Endothelial cell of umbilical vein (primary cell): ENCODE results near the gene SH3BP4. TPM values are rescaled to one million over a fixed set of nuclear protein-coding genes. Genes with fewer than 3 reads are reported as not detected.

Experiments
- BruUV-seq: library from RNA; stranded (reverse); fragments of 400-500 nt; replicated peaks from 2 replicates; lab custom pipeline; 2021; lab: Mats Ljungman, UMichigan
- CTCF ChIA-PET: fragments of 300-600, 350-600 bp; sonication (Branson Sonifier 250); formaldehyde crosslinking; loops from one replicate; lab custom pipeline; 2021; ENCODE audit warnings: antibody characterized with exemption, inconsistent platforms; lab: Charles Lee
- POLR2A ChIA-PET: fragments of 300-600, 350-600 bp; sonication (Branson Sonifier 250); formaldehyde crosslinking; loops from one replicate; lab custom pipeline; 2021; ENCODE audit warnings: antibody characterized with exemption, inconsistent platforms; lab: Charles Lee
- DNase-seq: peaks from one replicate; pipeline ENCODE4 v3.0.0-alpha.2; 2011; ENCODE audit warnings: low read depth, low spot score
- FAIRE-seq: peaks from 2 replicates; lab custom pipeline; 2011; peaks lifted over from hg19 to GRCh38; lab: Jason Lieb, UNC
- H2AFZ ChIP-seq: 2 replicates; pipeline ENCODE4 v1.6.0; 2012; ENCODE audit warnings: low read depth, low read length, control low read depth, inconsistent platforms
- H3K27ac ChIP-seq: 2 replicates; pipeline ENCODE4 v1.5.1; 2011; ENCODE audit warnings: low read depth, mild to moderate bottlenecking, control low read depth, low read length, moderate library complexity; ENCODE audit not compliant: insufficient read depth
- H3K27me3 ChIP-seq, 2 experiments: 2 replicates each; pipeline versions ENCODE4 v1.6.0 to v1.6.1; 2011; ENCODE audit warnings: low read length in 2 of 2, mixed read lengths in 1 of 2; ENCODE audit not compliant: control insufficient read depth in 2 of 2, insufficient read depth in 2 of 2
- H3K36me3 ChIP-seq, 2 experiments: 2 replicates in 1 of 2; 3 replicates in 1 of 2; pipeline ENCODE4 v1.5.1; 2011; ENCODE audit warnings: low read length in 2 of 2, mild to moderate bottlenecking in 1 of 2, moderate library complexity in 1 of 2; ENCODE audit not compliant: control insufficient read depth in 2 of 2, insufficient read depth in 2 of 2; ENCODE audit errors: extremely low read depth in 1 of 2
- H3K4me1 ChIP-seq: 3 replicates; pipeline ENCODE4 v1.5.1; 2011; ENCODE audit warnings: mild to moderate bottlenecking, low read length; ENCODE audit not compliant: control insufficient read depth, insufficient read depth; ENCODE audit errors: extremely low read depth
- H3K4me2 ChIP-seq: 2 replicates; pipeline ENCODE4 v1.6.1; 2011; ENCODE audit warnings: low read length, control low read depth, mixed read lengths; ENCODE audit not compliant: insufficient read depth
- H3K4me3 ChIP-seq, 3 experiments: fragments of 200-600 bp in 1 of 3; sonication (generic), shearing (Covaris generic) in 1 of 3; replicated peaks in 1 of 3; 2 replicates each; pipeline ENCODE4 v1.5.1; 2011 to 2016; ENCODE audit warnings: control low read depth in 3 of 3, low read length in 3 of 3, mild to moderate bottlenecking in 2 of 3, inconsistent platforms in 1 of 3, low read depth in 1 of 3, moderate library complexity in 1 of 3; ENCODE audit not compliant: insufficient read depth in 1 of 3
- H3K79me2 ChIP-seq: 2 replicates; pipeline ENCODE4 v1.6.0; 2012; ENCODE audit warnings: low read length, inconsistent platforms; ENCODE audit not compliant: control insufficient read depth, insufficient read depth
- H3K9ac ChIP-seq: replicated peaks from 2 replicates; pipeline ENCODE3; 2011; ENCODE audit warnings: low read length, control low read depth; ENCODE audit not compliant: insufficient read depth; ENCODE audit errors: extremely low read depth
- H3K9me1 ChIP-seq: replicated peaks from 3 replicates; pipeline ENCODE4 v1.6.0; 2011; ENCODE audit warnings: mild to moderate bottlenecking, low read length; ENCODE audit not compliant: control insufficient read depth, insufficient read depth; ENCODE audit errors: extremely low read depth
- H3K9me3 ChIP-seq: replicated peaks from 2 replicates; pipeline ENCODE4 v1.5.1; 2012; ENCODE audit warnings: low read length, inconsistent platforms; ENCODE audit not compliant: control insufficient read depth, insufficient read depth
- H4K20me1 ChIP-seq: replicated peaks from 2 replicates; pipeline ENCODE3; 2011; ENCODE audit warnings: mild to moderate bottlenecking, low read length; ENCODE audit not compliant: control insufficient read depth, insufficient read depth; ENCODE audit errors: extremely low read depth
- CTCF ChIP-seq, 2 donors: IDR thresholded peaks; 1 replicate in 1 of 2; 2 replicates in 1 of 2; pipeline ENCODE4 v1.5.1; 2011; ENCODE audit warnings: low read length in 2 of 2, mild to moderate bottlenecking in 2 of 2, moderate library complexity in 2 of 2, control low read depth in 1 of 2, inconsistent platforms in 1 of 2, low read depth in 1 of 2; ENCODE audit not compliant: insufficient read depth in 1 of 2; ENCODE audit errors: extremely low read depth in 1 of 2
- EZH2 ChIP-seq: IDR thresholded peaks from 2 replicates; pipeline ENCODE4 v1.6.1; 2012; ENCODE audit warnings: borderline replicate concordance, low read depth, mild to moderate bottlenecking, moderate library complexity, low read length, inconsistent platforms; ENCODE audit not compliant: severe bottlenecking
- FOS ChIP-seq: IDR thresholded peaks from 2 replicates; pipeline ENCODE4 v1.6.1; 2011; ENCODE audit warnings: mild to moderate bottlenecking, low read length, moderate library complexity, borderline replicate concordance; ENCODE audit not compliant: insufficient read depth
- GATA2 ChIP-seq: IDR thresholded peaks from 2 replicates; pipeline ENCODE4 v1.7.0; 2011; ENCODE audit warnings: low read depth, mild to moderate bottlenecking, moderate library complexity, mixed read lengths, low read length; ENCODE audit not compliant: insufficient read length, insufficient read depth
- JUN ChIP-seq: IDR thresholded peaks from 2 replicates; pipeline ENCODE4 v1.6.1; 2011; ENCODE audit warnings: borderline replicate concordance, low read depth; ENCODE audit not compliant: insufficient read length, insufficient read depth
- MAX ChIP-seq: IDR thresholded peaks from 2 replicates; pipeline ENCODE4 v1.6.1; 2011; ENCODE audit not compliant: insufficient read depth, insufficient read length
- MYC ChIP-seq: IDR thresholded peaks from one replicate; pipeline ENCODE4 v1.6.1; 2011; ENCODE audit warnings: mild to moderate bottlenecking, low read depth, low read length
- POLR2A ChIP-seq: IDR thresholded peaks from 2 replicates; pipeline ENCODE4 v1.6.1; 2012; ENCODE audit warnings: low read depth, mild to moderate bottlenecking, control low read depth, low read length
- POLR2AphosphoS5 ChIP-seq: IDR thresholded peaks from 2 replicates; pipeline ENCODE4 v1.6.1; 2012; ENCODE audit warnings: low read depth, mild to moderate bottlenecking, control low read depth, low read length, moderate library complexity; ENCODE audit not compliant: insufficient read depth
- dilution Hi-C: fragments of 300-500 bp; cut with MboI; formaldehyde crosslinking; loops from one replicate; pipeline ENCODE4 v1.15.0; 2019; ENCODE audit warnings: low sequenced_read_pairs; ENCODE audit not compliant: extremely low pct_ligation_motif_present
- intact Hi-C: fragments of 100-400 bp; cut with micrococcal nuclease; formaldehyde crosslinking; loops from one replicate; pipeline ENCODE4 v1.10.0; 2022
- polyA plus RNA-seq, 4 experiments: library from polyadenylated mRNA; depleted of rRNA in 3 of 4; stranded (reverse) in 3 of 4; unstranded in 1 of 4; fragments of >200 nt; gene quantifications; 2 replicates each; pipeline versions ENCODE4 v1.2.1 to v1.2.3, GENCODE V29; 2011 to 2012; ENCODE audit warnings: missing spikeins in 1 of 4
- total RNA-seq: library from RNA; stranded (reverse); gene quantifications from 2 replicates; pipeline ENCODE4 v1.2.3, GENCODE V29; 2021

The SH3BP4 gene
- total and polyA plus RNA-seq, 2 donors (not counting 3 experiments of a cell fraction or from before 2014, with no cell fraction given), result 85.2 to 100.0 TPM

- Histone ChIP-seq H3K4me2 (no peak overlapping the region), H3K4me1 (peaks cover 7% of the 10 kb centered on the region), H3K27ac (no peak overlapping the region), H4K20me1 (no peaks in the 10 kb centered on the region), H3K9ac (no peak overlapping the region), H3K9me3 (no peaks in the 10 kb centered on the region), H3K4me3 (no peak overlapping the region), H2AFZ (no peak overlapping the region), H3K27me3 (peaks cover 0 to under 1% of the 10 kb centered on the region in 2 experiments), H3K36me3 (no peaks in the 10 kb centered on the region), H3K79me2 (no peaks in the 10 kb centered on the region), H3K9me1 (no peaks in the 10 kb centered on the region)
- FAIRE-seq (no peak), DNase-seq (no peak)
- no TSS peak for BruUV-seq
- CTCF ChIA-PET, result interaction anchor here (0.6 to 1.6 kb wide), 11 partner anchors 11 to 543 kb away, joined by 3 to 6 read pairs (median 3); no protein-coding TSS in a partner anchor
- TF ChIP-seq CTCF (IDR thresholded peaks at IDR 0.05; ENCODE audit: extremely low read depth in 1 of 2, insufficient read depth in 1 of 2, low read depth in 1 of 2, low read length in 2 of 2) (peak in 1 of 2 donors; percentile 18), JUN (no peak), GATA2 (no peak), POLR2AphosphoS5 (no peak)
- POLR2A ChIA-PET, result no interaction called here
- dilution Hi-C loops, result no loop called here
- intact Hi-C loops, result no loop called here
Observed at GRCh38 chr2:235087832-235088495, 136.1 kb downstream of the SH3BP4 start.

DNA sequence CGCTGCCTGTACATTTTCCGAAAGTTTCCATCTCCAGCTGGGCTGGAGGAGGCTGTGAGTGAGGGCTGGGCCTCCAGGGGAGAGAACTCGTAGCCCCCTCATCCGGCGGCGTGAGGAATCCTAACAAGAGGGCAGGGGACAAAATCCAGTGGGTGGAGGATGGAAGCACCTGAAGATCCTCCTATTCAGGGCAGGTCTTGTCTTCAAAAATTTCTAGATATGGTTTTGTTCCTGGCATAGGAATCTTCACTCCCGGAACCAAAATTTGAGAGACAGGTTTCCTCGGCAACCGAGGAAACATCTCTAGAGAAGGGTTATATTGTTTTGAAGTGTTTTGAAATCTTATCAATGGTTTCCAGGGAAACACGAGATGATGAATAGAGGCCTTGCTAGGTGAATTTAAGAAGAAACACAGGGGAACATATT lies 136.7 kb downstream of the SH3BP4 start:
- H2AFZ ChIP-seq, result no peak overlapping the region
- H3K4me3 ChIP-seq, result no peak overlapping the region
- H3K79me2 ChIP-seq, result no peaks in the 10 kb centered on the region
- no peak overlapping the region for H3K4me2 ChIP-seq
- dilution Hi-C loops (no loop called here), intact Hi-C loops (no loop called here)
- no peaks in the 10 kb centered on the region for H3K9me1 ChIP-seq
- H4K20me1 ChIP-seq, result no peaks in the 10 kb centered on the region
- FAIRE-seq (no peak), DNase-seq (no peak)
- no peaks in the 10 kb centered on the region for H3K36me3 ChIP-seq
- no peak overlapping the region for H3K9ac ChIP-seq
- no peaks in the 10 kb centered on the region for H3K9me3 ChIP-seq
- no TSS peak for BruUV-seq
- CTCF ChIA-PET, result interaction anchor here (1.0 to 1.6 kb wide), 4 partner anchors 10 to 543 kb away, joined by 3 to 6 read pairs (median 3); no protein-coding TSS in a partner anchor
- POLR2A ChIA-PET, result no interaction called here
- H3K4me1 ChIP-seq, result peaks cover 7% of the 10 kb centered on the region
- no peak overlapping the region for H3K27ac ChIP-seq
- H3K27me3 ChIP-seq, result no peaks in the 10 kb centered on the region
- TF ChIP-seq MYC, result no peak
- no peak for TF ChIP-seq POLR2AphosphoS5
- no peak for TF ChIP-seq JUN
- TF ChIP-seq GATA2, result no peak
- TF ChIP-seq POLR2A, result no peak
- TF ChIP-seq FOS, result no peak
- no peak for TF ChIP-seq CTCF (IDR thresholded peaks at IDR 0.05; ENCODE audit: extremely low read depth in 1 of 2, insufficient read depth in 1 of 2, low read depth in 1 of 2, low read length in 2 of 2)
- no peak for TF ChIP-seq MAX
- TF ChIP-seq EZH2, result no peak
